GM12878 (cell line): ENCODE results near the gene CEP68. TPM values are rescaled to one million over a fixed set of nuclear protein-coding genes. Genes with fewer than 3 reads are reported as not detected.

Experiments used
- ATAC-seq: fragments of 200-7000 bp; cut with Tn5 transposase; 3 replicates; pipeline ENCODE4 v1.9.1; 2020; ENCODE audit warnings: mild to moderate bottlenecking, moderate library complexity
- BruUV-seq: library from RNA; stranded (reverse); fragments of 400-500 nt; replicated peaks from 2 replicates; lab custom pipeline; 2021; lab: Mats Ljungman, UMichigan
- CTCF ChIA-PET: fragments of 300-600 bp; sonication (Branson Sonifier 250); formaldehyde crosslinking; extraction: SDS; loops from one replicate; lab custom pipeline; 2021; ENCODE audit warnings: inconsistent platforms; lab: Yijun Ruan, JAX
- POLR2A ChIA-PET: fragments of 350-600 bp; formaldehyde crosslinking; extraction: SDS; loops from one replicate; lab custom pipeline; 2021; ENCODE audit warnings: inconsistent platforms; lab: Charles Lee
- RAD21 ChIA-PET: fragments of 300-600 bp; sonication (Branson Sonifier 250); formaldehyde crosslinking; loops from one replicate; lab custom pipeline; 2023; ENCODE audit warnings: antibody characterized with exemption; ENCODE audit not compliant: unreplicated experiment; lab: Charles Lee
- SMC1A ChIA-PET: fragments of 300-600 bp; sonication (Branson Sonifier 250); formaldehyde crosslinking; loops from one replicate; lab custom pipeline; 2023; ENCODE audit not compliant: unreplicated experiment, uncharacterized antibody; lab: Charles Lee
- DNase-seq: peaks from one replicate; pipeline ENCODE4 v3.0.0-alpha.2; 2011; ENCODE audit warnings: low read depth, low spot score
- FAIRE-seq: peaks from 3 replicates; lab custom pipeline; 2011; peaks lifted over from hg19 to GRCh38; lab: Jason Lieb, UNC
- H2AFZ ChIP-seq: 2 replicates; pipeline ENCODE4 v1.6.0; 2011; ENCODE audit warnings: low read depth, low read length, control low read depth; ENCODE audit not compliant: control insufficient read depth
- H3K27ac ChIP-seq: 2 replicates; pipeline ENCODE4 v1.5.1; 2011; ENCODE audit warnings: control low read depth; ENCODE audit not compliant: control insufficient read depth, insufficient read depth
- H3K27me3 ChIP-seq, 2 experiments: replicated peaks in 1 of 2; 2 replicates each; pipeline versions ENCODE4 v1.6.0 to v1.6.1; 2011; ENCODE audit warnings: low read length in 1 of 2; ENCODE audit not compliant: control insufficient read depth in 2 of 2, insufficient read depth in 2 of 2
- H3K36me3 ChIP-seq, 2 experiments: 2 replicates each; pipeline ENCODE4 v1.5.1; 2011; ENCODE audit warnings: low read length in 1 of 2; ENCODE audit not compliant: control insufficient read depth in 2 of 2, insufficient read depth in 2 of 2
- H3K4me1 ChIP-seq: 2 replicates; pipeline ENCODE4 v1.6.1; 2011; ENCODE audit warnings: mild to moderate bottlenecking, low read length, moderate library complexity, mixed read lengths; ENCODE audit not compliant: control insufficient read depth, insufficient read depth
- H3K4me2 ChIP-seq: 2 replicates; pipeline ENCODE4 v1.6.0; 2011; ENCODE audit warnings: control low read depth; ENCODE audit not compliant: control insufficient read depth, insufficient read depth
- H3K4me3 ChIP-seq: fragments of 200-600 bp; sonication (generic); 2 replicates; pipeline ENCODE4 v1.5.1; 2016
- H3K79me2 ChIP-seq: 2 replicates; pipeline ENCODE4 v1.6.0; 2011; ENCODE audit warnings: low read length; ENCODE audit not compliant: control insufficient read depth, insufficient read depth
- H3K9ac ChIP-seq: 2 replicates; pipeline ENCODE4 v1.8.0; 2011; ENCODE audit warnings: low read length, control low read depth, mixed read lengths; ENCODE audit not compliant: control insufficient read depth, insufficient read depth
- H3K9me3 ChIP-seq: replicated peaks from 3 replicates; pipeline ENCODE4 v1.5.1; 2011; ENCODE audit warnings: mild to moderate bottlenecking, low read length; ENCODE audit not compliant: control insufficient read depth, insufficient read depth
- H4K20me1 ChIP-seq: 2 replicates; pipeline ENCODE4 v1.6.0; 2011; ENCODE audit not compliant: control insufficient read depth, insufficient read depth
- ATF7 ChIP-seq: fragments of 450-650 bp; IDR thresholded peaks from 2 replicates; pipeline ENCODE4 v1.6.1; 2016; ENCODE audit warnings: low read depth, mild to moderate bottlenecking
- DPF2 ChIP-seq: fragments of 450-650 bp; IDR thresholded peaks from 2 replicates; pipeline ENCODE4 v1.6.1; 2017; ENCODE audit warnings: mild to moderate bottlenecking
- FOS ChIP-seq: IDR thresholded peaks from 3 replicates; pipeline ENCODE4 v1.6.1; 2011; ENCODE audit warnings: borderline replicate concordance; ENCODE audit not compliant: insufficient read length; ENCODE audit errors: extremely low read depth
- HDGF ChIP-seq: fragments of 450-650 bp; IDR thresholded peaks from 2 replicates; pipeline ENCODE4 v1.6.1; 2016; ENCODE audit warnings: antibody characterized with exemption
- NBN ChIP-seq: fragments of 450-650 bp; IDR thresholded peaks from 2 replicates; pipeline ENCODE4 v1.6.1; 2016
- PML ChIP-seq: IDR thresholded peaks from 2 replicates; pipeline ENCODE4 v1.6.1; 2012; ENCODE audit warnings: low read length, inconsistent platforms
- SMAD5 ChIP-seq: IDR thresholded peaks from 2 replicates; pipeline ENCODE4 v1.6.1; 2016; ENCODE audit warnings: antibody characterized with exemption, low read depth
- STAT1 ChIP-seq: fragments of 450-650 bp; conservative IDR thresholded peaks from 2 replicates; pipeline ENCODE4 v1.6.1; 2014; ENCODE audit warnings: antibody characterized with exemption, mild to moderate bottlenecking
- ZNF217 ChIP-seq: fragments of 450-650 bp; IDR thresholded peaks from 2 replicates; pipeline ENCODE4 v1.6.1; 2017; ENCODE audit warnings: antibody characterized with exemption, mild to moderate bottlenecking
- WGBS: methylation state at CpG from one replicate; pipeline ENCODE4 v1.1.6; 2016; ENCODE audit warnings: low lambda C conversion rate; ENCODE audit not compliant: insufficient replicate concordance, insufficient coverage; ENCODE audit errors: missing lambda C conversion rate; 5-methylcytosine and 5-hydroxymethylcytosine counted together
- in situ Hi-C: fragments of 300-500 bp; cut with MboI; formaldehyde crosslinking; loops from 9 replicates; pipeline ENCODE4 v1.14.3; 2018; ENCODE audit warnings: mixed read lengths
- intact Hi-C: fragments of 100-400 bp; cut with micrococcal nuclease; formaldehyde crosslinking; loops from one replicate; pipeline ENCODE4 v1.14.2; 2022; ENCODE audit not compliant: unreplicated experiment
- polyA plus RNA-seq, 11 experiments: library from polyadenylated mRNA; depleted of rRNA in 4 of 11; unstranded in 6 of 11; stranded (reverse) in 5 of 11; fragments of >200 nt; fragmentation: Nextera tagmentation in 4 of 11; fragmentation: Illumina TruSeq in 1 of 11; extraction: Ambion mirVana in 4 of 11; extraction: Trizol in 1 of 11; gene quantifications; 1 replicate in 1 of 11; 2 replicates in 10 of 11; pipeline versions ENCODE4 v1.2.1 to v1.2.3, GENCODE V29; 2011 to 2016; ENCODE audit warnings: inconsistent platforms in 2 of 11, missing spikeins in 2 of 11, low read depth in 1 of 11
- total RNA-seq, 4 experiments: library from RNA; depleted of rRNA in 3 of 4; stranded (reverse); fragments of >200 nt in 3 of 4; fragmentation: Illumina TruSeq in 1 of 4; extraction: Trizol in 1 of 4; gene quantifications; 2 replicates each; pipeline versions ENCODE4 v1.2.1 to v1.2.3, GENCODE V29; 2013 to 2021
- TF ChIP-seq, protein P1 (sequence below): IDR thresholded peaks from 2 replicates; pipeline ENCODE4 v1.6.1; 2011; ENCODE audit warnings: low read depth, low read length, improper control_type of control experiment, borderline replicate concordance
- TF ChIP-seq, protein P2 (sequence below): fragments of 450-650 bp; IDR thresholded peaks from 2 replicates; pipeline ENCODE4 v1.6.1; 2017; ENCODE audit warnings: low read depth, mild to moderate bottlenecking, moderate library complexity
- TF ChIP-seq, protein P3 (sequence below): IDR thresholded peaks from 2 replicates; pipeline ENCODE4 v1.6.1; 2012; ENCODE audit warnings: low read depth, low read length, improper control_type of control experiment
- TF ChIP-seq, protein P4 (sequence below): IDR thresholded peaks from 2 replicates; pipeline ENCODE4 v1.6.1; 2011; ENCODE audit warnings: borderline replicate concordance, low read depth, mild to moderate bottlenecking, moderate library complexity, low read length; ENCODE audit not compliant: insufficient read depth, poor library complexity, severe bottlenecking

The CEP68 gene
- total and polyA plus RNA-seq, 10 of the 15 experiments (the other 5 are each of a cell fraction or from before 2014, with no cell fraction given), result 1.1 to 11.1 (median 7.4) TPM

DNA sequence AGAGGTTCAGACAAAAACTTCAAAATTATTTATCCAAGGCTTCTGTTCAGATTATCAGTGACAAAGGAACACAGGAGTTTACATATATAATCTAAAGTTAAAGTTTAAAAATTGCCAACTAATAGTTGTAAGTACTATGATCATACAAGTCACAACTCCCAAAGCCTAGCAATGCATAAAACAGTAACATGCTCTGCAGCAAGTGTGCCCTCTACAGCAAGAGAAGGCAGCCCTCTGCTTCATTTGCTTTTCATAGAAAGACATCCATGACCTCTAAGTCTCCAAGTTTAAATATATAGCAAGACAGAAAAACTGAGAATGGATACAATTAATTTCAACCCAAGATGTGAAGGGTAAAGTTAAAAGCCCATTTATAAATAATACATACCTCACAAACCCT lies 60.4 kb downstream of the CEP68 start:
- ChIA-PET CTCF (no interaction called here), SMC1A (no interaction called here), RAD21 (no interaction called here), POLR2A (interaction anchor here (2.4 kb wide), 1 partner anchor 9 kb away, joined by 5 read pairs; no protein-coding TSS in a partner anchor)
- Histone ChIP-seq H3K9me3 (no peaks in the 10 kb centered on the region; the same call in 2 of the 3 replicates), H3K27ac (no peak overlapping the region), H3K79me2 (peaks cover 91% of the 10 kb centered on the region), H3K4me2 (no peak overlapping the region), H2AFZ (no peak overlapping the region), H3K36me3 (peaks cover 0 to 5% of the 10 kb centered on the region in 2 experiments; a peak in 1 of 4 replicates), H3K4me3 (no peak overlapping the region), H4K20me1 (peaks cover 4% of the 10 kb centered on the region), H3K4me1 (no peaks in the 10 kb centered on the region), H3K9ac (no peak overlapping the region), H3K27me3 (no peaks in the 10 kb centered on the region)
- no TSS peak for BruUV-seq
- ATAC-seq (peak; percentile 37), FAIRE-seq (no peak), DNase-seq (no peak)
- TF ChIP-seq STAT1 (no peak), FOS (no peak), ZNF217 (no peak), SMAD5 (no peak), NBN (no peak)
- TF ChIP-seq, protein P1, sequence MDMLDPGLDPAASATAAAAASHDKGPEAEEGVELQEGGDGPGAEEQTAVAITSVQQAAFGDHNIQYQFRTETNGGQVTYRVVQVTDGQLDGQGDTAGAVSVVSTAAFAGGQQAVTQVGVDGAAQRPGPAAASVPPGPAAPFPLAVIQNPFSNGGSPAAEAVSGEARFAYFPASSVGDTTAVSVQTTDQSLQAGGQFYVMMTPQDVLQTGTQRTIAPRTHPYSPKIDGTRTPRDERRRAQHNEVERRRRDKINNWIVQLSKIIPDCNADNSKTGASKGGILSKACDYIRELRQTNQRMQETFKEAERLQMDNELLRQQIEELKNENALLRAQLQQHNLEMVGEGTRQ, result no peak
- in situ Hi-C loops, result no loop called here
- intact Hi-C loops, result no loop called here

DNA sequence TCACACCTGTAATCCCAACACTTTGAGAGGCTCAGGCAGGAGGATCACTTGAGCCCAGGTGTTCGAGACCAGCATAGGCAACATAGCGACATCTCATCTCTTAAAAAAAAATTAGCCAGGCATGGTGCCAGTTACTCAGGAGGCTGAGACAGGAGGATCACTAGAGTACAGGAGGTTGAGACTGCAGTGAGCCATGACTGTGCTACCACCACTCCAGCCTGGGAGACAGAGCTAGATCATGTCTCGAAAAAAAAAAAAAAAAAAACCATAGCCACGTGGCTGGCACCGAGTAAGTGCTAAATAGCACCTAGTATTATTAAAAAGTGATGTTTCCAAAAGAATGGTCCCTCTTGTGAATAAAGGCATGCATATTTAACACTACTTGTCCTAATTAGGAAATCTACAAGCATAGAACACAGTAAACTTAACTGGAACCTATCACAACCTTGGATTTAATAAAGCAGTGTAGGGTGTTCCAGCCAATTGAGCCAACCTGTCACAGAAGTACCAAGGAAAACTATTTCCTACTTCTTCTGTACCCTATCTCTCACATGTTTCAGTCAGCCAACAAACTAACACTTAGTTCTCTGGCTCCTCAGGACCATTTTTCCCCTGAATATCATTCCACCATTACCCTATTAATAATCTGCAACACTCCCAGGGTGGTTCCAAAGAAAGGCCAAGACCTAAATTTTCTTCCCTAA lies 64.9 kb downstream of the CEP68 start:
- ATAC-seq (no peak), FAIRE-seq (no peak), DNase-seq (no peak)
- Histone ChIP-seq H3K9me3 (no peaks in the 10 kb centered on the region), H3K27ac (no peak overlapping the region), H3K79me2 (peaks cover 92% of the 10 kb centered on the region), H3K4me2 (no peak overlapping the region), H2AFZ (no peak overlapping the region), H4K20me1 (peaks cover 4% of the 10 kb centered on the region), H3K36me3 (peaks cover 0 to 5% of the 10 kb centered on the region in 2 experiments; a peak in 1 of 4 replicates), H3K27me3 (no peaks in the 10 kb centered on the region), H3K4me1 (no peaks in the 10 kb centered on the region; the same call in 1 of the 2 replicates), H3K9ac (no peak overlapping the region), H3K4me3 (no peak overlapping the region)
- POLR2A ChIA-PET, result interaction anchor here (0.6 kb wide), 4 partner anchors 8 to 91 kb away, joined by 3 to 5 read pairs (median 4); no protein-coding TSS in a partner anchor
- 89% methylated on average over 4 of the region's 5 CpGs for WGBS
- intact Hi-C loops, result no loop called here
- in situ Hi-C loops, result no loop called here
- CTCF ChIA-PET, result no interaction called here
- SMC1A ChIA-PET, result interaction anchor here (0.6 kb wide), 1 partner anchor 157 kb away, joined by 3 read pairs; no protein-coding TSS in a partner anchor
- RAD21 ChIA-PET, result interaction anchor here (0.5 kb wide), 1 partner anchor 41 kb away, joined by 4 read pairs; no protein-coding TSS in a partner anchor
- TSS peak; percentile 13 for BruUV-seq
- TF ChIP-seq DPF2, result no peak
- TF ChIP-seq, protein P2, sequence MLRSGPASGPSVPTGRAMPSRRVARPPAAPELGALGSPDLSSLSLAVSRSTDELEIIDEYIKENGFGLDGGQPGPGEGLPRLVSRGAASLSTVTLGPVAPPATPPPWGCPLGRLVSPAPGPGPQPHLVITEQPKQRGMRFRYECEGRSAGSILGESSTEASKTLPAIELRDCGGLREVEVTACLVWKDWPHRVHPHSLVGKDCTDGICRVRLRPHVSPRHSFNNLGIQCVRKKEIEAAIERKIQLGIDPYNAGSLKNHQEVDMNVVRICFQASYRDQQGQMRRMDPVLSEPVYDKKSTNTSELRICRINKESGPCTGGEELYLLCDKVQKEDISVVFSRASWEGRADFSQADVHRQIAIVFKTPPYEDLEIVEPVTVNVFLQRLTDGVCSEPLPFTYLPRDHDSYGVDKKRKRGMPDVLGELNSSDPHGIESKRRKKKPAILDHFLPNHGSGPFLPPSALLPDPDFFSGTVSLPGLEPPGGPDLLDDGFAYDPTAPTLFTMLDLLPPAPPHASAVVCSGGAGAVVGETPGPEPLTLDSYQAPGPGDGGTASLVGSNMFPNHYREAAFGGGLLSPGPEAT, result no peak
- TF ChIP-seq, protein P3, sequence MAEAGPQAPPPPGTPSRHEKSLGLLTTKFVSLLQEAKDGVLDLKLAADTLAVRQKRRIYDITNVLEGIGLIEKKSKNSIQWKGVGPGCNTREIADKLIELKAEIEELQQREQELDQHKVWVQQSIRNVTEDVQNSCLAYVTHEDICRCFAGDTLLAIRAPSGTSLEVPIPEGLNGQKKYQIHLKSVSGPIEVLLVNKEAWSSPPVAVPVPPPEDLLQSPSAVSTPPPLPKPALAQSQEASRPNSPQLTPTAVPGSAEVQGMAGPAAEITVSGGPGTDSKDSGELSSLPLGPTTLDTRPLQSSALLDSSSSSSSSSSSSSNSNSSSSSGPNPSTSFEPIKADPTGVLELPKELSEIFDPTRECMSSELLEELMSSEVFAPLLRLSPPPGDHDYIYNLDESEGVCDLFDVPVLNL, result no peak
- no peak for TF ChIP-seq ATF7
- no peak for TF ChIP-seq HDGF
- TF ChIP-seq, protein P4, sequence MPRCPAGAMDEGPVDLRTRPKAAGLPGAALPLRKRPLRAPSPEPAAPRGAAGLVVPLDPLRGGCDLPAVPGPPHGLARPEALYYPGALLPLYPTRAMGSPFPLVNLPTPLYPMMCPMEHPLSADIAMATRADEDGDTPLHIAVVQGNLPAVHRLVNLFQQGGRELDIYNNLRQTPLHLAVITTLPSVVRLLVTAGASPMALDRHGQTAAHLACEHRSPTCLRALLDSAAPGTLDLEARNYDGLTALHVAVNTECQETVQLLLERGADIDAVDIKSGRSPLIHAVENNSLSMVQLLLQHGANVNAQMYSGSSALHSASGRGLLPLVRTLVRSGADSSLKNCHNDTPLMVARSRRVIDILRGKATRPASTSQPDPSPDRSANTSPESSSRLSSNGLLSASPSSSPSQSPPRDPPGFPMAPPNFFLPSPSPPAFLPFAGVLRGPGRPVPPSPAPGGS, result no peak
- no peak for TF ChIP-seq PML
